Measurements from ENCODE around the gene SELENOI.
"Not testable (repeated sequence)": the region's sequence is repeated elsewhere in the genome, so short reads cannot be mapped to it uniquely, and the experiment has no call there.

The SELENOI gene

DNA sequence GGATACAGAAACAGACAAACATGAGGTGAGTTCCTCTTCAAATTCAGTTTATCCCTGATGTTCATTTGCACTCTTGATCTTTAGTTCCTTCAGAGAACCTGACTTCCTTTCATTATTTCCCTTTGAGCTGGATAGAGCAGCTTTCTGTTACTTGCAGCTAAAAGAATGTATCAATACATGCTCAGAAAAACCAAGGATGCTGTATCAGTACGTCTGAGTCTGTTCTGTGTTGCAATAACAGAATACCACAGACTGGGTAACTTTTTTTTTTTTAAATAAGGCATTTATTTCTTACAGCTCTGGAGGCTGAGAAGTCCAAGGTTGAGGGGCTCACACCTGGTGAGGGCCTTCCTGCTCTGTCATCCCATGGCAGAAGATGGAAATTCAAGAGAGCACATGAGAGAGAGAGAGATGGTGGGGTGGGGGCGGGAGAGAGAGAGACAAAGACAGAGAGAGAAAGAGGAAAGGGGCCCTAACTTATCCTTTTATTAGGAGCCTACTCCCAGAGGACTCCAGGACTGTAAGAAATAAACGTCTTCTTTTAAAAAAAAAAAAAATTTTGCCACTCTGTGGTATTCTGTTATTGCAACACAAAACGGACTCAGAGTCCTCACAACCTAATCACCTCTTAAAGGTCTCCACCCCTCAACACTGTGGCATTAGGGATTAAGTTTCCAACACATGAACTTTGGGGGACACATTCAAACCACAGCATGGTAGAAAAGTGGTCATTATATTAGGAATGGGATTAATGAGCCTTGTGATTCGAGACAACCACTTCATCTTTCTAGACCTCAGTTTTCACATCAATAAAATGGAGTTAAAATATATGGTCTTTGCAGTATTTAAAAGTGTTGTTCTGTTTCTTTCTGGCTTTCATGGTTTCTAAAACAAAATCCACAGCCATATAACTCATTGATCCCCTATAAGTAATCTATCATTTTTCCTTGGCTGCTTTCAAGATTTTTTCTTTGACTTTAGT lies 18.4 kb upstream of the SELENOI start:
- no peak for DNase-seq (ENCODE audit: low read depth in 2 of 2)

DNA sequence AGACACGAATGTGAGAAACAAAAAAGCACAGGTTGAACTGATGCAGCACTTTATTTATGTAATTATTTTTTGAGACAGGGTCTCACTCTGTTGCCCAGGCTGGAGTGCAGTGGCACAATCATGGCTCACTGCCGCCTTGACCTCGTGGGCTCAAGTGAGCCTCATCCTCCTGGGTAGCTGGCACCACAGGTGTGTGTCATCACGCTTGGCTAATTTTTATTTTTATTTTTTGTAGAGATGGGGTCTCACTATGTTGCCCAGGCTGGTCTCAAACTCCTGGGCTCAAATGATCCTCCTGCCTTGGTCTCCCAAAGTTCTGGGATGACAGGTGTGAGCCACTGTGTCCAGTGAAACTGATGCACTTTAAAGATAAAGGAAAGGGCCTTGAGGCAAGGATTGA lies 16.9 kb upstream of the SELENOI start:
- DNase-seq (ENCODE audit: low read depth in 2 of 2), result not testable (repeated sequence)

GRCh38 chr2:26330114-26330549 lies 15.8 kb upstream of the SELENOI start:
- peak; percentile 41 to 67 for DNase-seq (ENCODE audit: low read depth in 2 of 2)

DNA sequence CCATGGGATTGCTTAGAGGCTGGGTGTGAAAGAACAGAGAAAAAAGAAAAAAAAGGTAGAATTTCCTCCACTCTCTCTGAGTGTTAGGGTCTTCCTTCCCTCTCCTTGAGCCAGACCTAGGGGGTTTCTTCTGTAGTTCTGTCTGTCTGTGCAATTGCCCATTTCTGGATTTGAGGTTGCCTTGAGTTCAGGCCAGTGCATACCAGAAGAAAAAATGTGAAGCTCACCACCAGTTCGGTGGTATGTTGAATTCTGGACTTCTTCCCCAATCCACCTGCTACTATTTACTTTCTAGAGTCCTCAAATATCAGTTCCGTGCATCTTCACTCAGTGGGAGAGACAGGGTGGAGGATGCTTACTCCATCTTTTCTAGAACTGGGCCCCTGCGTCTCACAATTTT lies 15.3 kb upstream of the SELENOI start:
- DNase-seq (ENCODE audit: low read depth in 2 of 2), result no peak

DNA sequence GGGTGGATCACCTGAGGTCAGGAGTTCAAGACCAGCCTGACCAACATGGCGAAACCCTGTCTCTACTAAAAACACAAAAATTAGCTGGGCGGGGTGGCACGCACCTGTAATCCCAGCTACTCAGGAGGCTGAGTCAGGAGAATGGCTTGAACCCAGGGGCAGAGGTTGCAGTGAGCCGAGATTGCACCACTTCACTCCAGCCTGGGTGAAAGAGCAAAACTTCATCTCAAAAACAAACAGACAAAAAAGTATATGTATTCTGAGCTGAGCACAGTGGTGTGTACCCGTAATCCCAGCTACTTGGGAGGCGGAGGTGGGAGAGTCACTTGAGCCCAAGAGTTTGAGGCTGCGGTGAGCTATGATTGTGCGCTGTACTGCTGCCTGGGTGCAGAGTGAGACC lies 14.6 kb upstream of the SELENOI start:
- DNase-seq (ENCODE audit: low read depth in 2 of 2), result not testable (repeated sequence)

DNA sequence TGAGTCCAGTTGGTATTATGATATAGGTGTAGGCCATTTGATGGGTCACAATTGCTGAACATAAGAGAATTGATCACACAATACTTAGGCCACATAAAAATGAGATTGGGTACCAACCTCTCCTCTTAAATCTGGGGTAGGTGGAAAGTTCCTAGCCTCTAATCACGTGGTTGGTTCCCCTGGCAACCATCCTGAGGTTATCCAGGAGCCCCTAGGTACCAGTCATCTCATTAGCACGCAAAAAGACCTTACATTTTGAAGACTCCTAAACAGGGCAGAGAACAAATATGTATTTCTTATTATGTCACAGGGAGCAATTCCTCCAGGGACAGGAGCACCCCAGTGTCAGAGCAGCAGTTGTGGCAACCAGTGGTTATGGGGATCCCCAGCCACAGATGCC lies 12.7 kb upstream of the SELENOI start:
- no peak for DNase-seq (ENCODE audit: low read depth in 2 of 2)

GRCh38 chr2:26335231-26335630 lies 10.7 kb upstream of the SELENOI start:
- DNase-seq (ENCODE audit: low read depth in 2 of 2), result no peak

DNA sequence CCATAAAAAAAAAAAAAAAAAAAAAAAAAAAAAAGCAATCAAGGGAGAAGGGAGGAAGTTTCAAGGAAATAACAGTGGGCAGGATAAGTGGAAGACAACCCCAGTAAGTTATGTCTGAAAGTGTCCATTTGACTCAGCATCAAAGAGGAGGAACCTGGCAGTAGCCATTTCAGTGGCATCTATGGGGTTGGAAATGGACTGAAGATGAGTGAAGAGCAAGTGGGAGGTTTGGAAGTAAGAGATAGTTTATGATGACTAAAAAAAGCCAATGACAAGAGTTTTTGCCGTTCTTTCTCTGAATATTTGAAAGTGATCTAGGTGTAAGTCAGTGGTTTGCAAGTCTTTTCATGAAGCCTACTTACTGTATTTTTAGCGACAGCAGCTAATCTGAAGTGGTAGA lies 9.2 kb upstream of the SELENOI start:
- DNase-seq (ENCODE audit: low read depth in 2 of 2), result no peak

DNA sequence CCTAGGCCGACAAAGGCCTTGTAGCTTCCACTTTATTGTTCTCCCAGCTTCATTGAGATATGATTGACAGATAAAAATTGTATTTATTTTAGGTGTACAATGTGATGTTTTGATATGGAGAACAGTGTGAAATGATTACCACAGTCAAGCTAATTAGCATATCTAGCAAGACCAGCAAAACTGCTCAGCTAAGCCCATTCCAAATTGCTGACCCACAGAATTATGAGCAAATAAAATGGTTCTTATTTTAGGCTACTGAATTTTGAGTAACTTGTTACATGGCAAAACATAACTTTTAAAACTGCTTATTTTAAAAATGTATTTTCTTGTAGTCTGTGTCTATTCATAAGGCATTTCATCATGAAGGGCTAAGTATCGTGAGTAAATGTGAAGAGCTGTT lies 8.6 kb upstream of the SELENOI start:
- no peak for DNase-seq (ENCODE audit: low read depth in 2 of 2)

DNA sequence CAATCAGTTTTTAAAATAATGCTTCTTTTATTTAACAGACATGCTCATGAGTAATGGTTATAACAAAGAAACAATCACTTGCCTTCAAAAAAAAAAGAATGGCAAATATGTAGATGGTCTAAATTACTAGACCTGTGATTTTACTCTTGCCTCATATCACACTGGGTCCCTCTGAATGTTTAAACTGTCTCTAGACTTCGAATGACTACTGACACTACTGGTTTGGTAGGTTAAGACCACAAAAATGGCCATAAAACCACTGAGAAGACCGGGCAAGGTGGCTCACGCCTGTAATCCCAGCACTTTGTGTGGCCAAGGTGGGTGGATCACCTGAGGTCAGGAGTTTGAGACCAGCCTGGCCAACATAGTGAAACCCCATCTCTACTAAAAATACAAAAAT lies 5.1 kb upstream of the SELENOI start:
- no peak for DNase-seq (ENCODE audit: low read depth in 2 of 2)

DNA sequence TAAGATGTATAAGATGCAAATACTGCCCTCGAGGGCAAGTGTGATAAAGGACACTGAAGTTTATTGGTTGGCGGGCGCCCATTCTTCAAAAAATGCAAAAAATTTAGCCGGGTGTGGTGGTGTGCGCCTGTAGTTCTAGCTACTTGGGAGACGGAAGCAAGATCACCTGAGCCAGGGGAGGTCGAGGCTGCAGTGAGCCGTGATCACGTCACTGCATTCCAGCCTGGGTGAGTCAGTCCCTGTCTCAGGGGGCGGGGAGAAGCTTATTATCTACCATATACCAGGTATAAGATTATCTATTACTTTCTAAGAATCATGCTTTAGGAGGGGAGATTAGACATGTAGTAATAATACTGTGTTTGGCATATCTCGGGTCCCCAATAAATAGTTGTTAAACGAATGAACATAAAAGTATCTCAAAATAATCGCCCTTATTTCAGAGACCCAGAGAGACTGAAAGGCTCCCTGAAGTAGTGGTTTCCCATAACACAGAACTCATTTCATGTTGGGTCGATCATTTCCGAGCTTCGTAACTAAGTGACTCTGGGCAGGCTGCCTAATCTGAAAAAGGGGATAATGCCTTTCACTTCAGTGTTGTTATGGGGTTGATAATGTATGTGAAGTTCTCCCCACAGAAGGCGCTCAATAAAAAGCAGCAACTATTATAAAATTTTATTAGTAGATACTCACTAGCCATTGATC lies 1.2 kb upstream of the SELENOI start:
- no peak for DNase-seq (ENCODE audit: low read depth in 2 of 2)

GRCh38 chr2:26345283-26345544 lies 729 bp upstream of the SELENOI start:
- no peak for DNase-seq (ENCODE audit: low read depth in 2 of 2)

DNA sequence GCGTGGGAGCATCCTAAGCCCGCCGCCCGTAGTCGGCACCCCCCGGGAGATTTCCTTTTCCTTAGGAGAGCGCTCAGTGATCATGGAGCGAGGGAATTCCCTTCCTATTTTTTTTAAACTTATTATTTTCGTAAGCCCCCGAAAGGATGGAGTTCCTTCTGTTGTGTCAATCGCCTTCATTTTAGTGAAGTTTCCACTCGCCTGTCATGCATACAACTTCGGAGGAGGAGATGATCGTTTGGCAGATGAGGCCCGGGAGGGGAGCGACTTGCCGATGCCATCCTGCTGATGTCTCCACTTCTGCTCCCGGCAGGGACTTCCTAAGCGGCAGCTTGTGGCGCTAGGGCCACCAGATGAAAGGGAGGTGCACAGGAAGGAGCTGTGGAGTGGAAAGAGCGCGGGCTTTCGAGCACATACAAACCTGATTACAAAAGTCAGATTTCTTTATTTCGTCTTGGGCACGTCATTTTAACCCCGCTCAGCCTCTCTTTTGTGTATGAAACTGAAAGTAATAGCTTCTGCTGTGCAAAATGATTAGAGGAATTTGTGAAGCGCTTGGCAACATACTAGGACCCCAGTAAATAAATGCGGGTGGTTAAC lies 611 bp downstream of the SELENOI start, which contains the start of gene ADGRF3:
Gene ADGRF3 (minus strand): TSS at position 336 of the 600 bp plus-strand sequence. CDS start 555 bp downstream, outside the sequence.
- DNase-seq (ENCODE audit: low read depth in 2 of 2), result peak; percentile 21 to 34

GRCh38 chr2:26347286-26347865 lies 1.4 kb downstream of the SELENOI start:
- no peak for DNase-seq (ENCODE audit: low read depth in 2 of 2)

GRCh38 chr2:26349690-26350089 lies 3.7 kb downstream of the SELENOI start:
- DNase-seq (ENCODE audit: low read depth in 2 of 2), result no peak

DNA sequence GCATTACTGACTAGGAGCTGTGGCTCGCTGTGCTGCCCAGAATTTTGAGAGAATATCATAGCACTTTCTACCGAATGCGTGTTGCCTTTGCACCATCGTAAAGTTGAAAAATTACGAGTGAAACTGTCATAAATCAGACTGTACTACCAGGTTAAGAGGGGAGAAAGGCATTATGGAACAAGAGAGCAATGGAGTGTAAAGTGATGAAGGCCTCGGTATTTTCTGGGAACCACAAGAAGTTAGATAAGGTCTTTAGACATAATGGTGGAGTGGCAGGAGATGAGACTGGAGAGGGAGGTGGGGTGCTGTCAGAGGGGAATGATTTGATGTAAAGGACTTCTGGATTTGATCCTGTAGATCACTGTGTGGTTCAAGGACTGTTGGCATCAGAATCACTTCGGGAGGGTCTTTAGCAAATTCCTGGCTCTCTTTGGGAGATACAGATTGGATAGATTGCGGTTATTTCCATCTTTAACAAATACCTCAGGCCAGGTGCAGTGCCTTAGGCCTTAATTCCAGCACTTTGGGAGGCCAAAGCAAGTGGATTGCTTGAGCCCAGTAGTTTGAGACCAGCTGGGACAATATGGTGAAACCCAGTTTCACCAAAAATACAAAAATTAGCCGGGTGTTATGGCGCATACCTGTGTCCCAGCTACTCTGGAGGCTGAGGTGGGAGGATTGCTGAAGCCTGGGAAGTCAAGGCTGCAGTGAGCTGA lies 5.6 kb downstream of the SELENOI start:
- no peak for DNase-seq (ENCODE audit: low read depth in 2 of 2)

- no peak for DNase-seq (ENCODE audit: low read depth in 2 of 2)
Measured at GRCh38 chr2:26352892-26353291, 6.9 kb downstream of the SELENOI start.

GRCh38 chr2:26354469-26354868 lies 8.5 kb downstream of the SELENOI start:
- not testable (repeated sequence) for DNase-seq (ENCODE audit: low read depth in 2 of 2)

DNA sequence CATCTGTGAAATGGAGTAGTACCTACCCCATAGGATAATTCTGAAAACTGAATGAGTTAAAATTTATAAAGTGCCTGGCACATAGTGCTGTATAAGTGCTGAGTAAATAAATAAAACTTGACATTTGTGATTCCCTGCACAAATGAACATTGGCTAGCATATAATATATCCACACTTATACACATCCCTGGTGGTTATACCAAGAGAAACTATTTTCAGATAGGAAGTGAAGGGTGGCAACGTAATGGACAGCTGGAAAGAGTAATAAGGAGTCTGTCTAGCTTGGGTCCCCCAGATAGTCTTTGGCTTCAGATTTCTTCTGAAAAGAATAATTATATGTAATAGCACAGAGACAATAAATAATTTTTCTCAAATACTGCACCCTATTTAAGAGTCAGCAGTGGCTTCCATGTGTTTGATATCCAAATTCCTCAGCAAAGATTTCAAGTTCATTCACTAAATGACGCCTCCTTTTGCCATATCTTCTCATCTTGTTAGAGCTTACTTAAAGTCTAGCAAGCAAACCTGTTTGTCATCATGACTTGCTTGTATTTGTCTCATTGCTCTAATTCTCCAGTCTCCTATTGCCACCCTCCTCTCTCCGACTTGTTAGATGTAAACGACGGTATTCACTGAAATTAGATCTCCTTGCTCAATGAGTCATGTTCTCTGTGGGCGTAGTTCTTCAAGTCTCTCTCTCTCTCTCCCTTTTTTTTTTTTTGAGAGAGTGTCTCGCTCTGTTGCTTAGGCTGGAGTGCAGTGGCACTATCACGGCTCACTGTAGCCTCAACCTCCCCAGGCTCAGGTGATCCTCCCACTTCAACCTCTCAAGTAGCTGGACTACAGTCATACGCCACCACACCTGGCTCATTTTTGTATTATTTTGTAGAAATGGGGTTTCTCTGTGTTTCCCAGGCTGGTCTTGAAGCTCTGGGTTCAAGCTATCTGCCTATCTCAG lies 9.4 kb downstream of the SELENOI start:
- DNase-seq (ENCODE audit: low read depth in 2 of 2), result no peak

GRCh38 chr2:26356111-26356510 lies 10.2 kb downstream of the SELENOI start:
- DNase-seq (ENCODE audit: low read depth in 2 of 2), result no peak

Measured in stimulated activated CD4-positive, alpha-beta T cell treated with anti-CD3 and anti-CD28 coated beads, Interleukin-1b, Interleukin-23, amount 100 ng/mL, for 1 hour (primary cell).